Large intestine (tissue), 12 donors: ENCODE measurements around the gene SYT3. TPM values are rescaled to one million over a fixed set of nuclear protein-coding genes. Genes with fewer than 3 reads are reported as not detected.

Experiments used
- DNase-seq, 2 donors: peaks; one replicate each; pipeline versions ENCODE4 v3.0.0 to v3.0.0-alpha.2; 2013
- H3K27ac ChIP-seq: one replicate; pipeline ENCODE4 v1.5.1; 2013; ENCODE audit warnings: low read length
- H3K27me3 ChIP-seq: 2 replicates; pipeline ENCODE4 v1.6.1; 2013; ENCODE audit warnings: low read length; ENCODE audit not compliant: control insufficient read depth, insufficient read depth
- H3K36me3 ChIP-seq: 2 replicates; pipeline ENCODE4 v1.6.1; 2013; ENCODE audit warnings: low read length; ENCODE audit not compliant: control insufficient read depth, insufficient read depth
- H3K4me1 ChIP-seq: one replicate; pipeline ENCODE4 v1.6.1; 2013; ENCODE audit warnings: low read length; ENCODE audit not compliant: control insufficient read depth, insufficient read depth
- H3K4me3 ChIP-seq: one replicate; pipeline ENCODE4 v1.5.1; 2013; ENCODE audit warnings: low read length
- H3K9me3 ChIP-seq: one replicate; pipeline ENCODE4 v1.6.1; 2013; ENCODE audit warnings: mild to moderate bottlenecking, low read depth, low read length, moderate library complexity; ENCODE audit not compliant: control insufficient read depth
- WGBS: methylation state at CpG from one replicate; pipeline ENCODE4 v1.1.5; 2013; ENCODE audit warnings: low lambda C conversion rate; ENCODE audit not compliant: insufficient coverage; 5-methylcytosine and 5-hydroxymethylcytosine counted together
- long read RNA-seq, 11 donors: transcript quantifications; one replicate each; lab custom pipeline, GENCODE V29; 2026
- polyA plus RNA-seq: library from polyadenylated mRNA; unstranded; fragments of 120-200 nt; gene quantifications from one replicate; pipeline ENCODE4 v1.2.1, GENCODE V29; 2013

Gene SYT3, protein sequence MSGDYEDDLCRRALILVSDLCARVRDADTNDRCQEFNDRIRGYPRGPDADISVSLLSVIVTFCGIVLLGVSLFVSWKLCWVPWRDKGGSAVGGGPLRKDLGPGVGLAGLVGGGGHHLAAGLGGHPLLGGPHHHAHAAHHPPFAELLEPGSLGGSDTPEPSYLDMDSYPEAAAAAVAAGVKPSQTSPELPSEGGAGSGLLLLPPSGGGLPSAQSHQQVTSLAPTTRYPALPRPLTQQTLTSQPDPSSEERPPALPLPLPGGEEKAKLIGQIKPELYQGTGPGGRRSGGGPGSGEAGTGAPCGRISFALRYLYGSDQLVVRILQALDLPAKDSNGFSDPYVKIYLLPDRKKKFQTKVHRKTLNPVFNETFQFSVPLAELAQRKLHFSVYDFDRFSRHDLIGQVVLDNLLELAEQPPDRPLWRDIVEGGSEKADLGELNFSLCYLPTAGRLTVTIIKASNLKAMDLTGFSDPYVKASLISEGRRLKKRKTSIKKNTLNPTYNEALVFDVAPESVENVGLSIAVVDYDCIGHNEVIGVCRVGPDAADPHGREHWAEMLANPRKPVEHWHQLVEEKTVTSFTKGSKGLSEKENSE
- polyA plus RNA-seq: 0.93 TPM
- long read RNA-seq, donor 1: 0 reads
- long read RNA-seq, donor 2: 0 reads
- long read RNA-seq, donor 3: 0 reads
- long read RNA-seq, donor 4: 0 reads
- long read RNA-seq, donor 5: 0 reads
- long read RNA-seq, donor 6: 0 reads
- long read RNA-seq, donor 7: 0 reads
- long read RNA-seq, donor 8: 0 reads
- long read RNA-seq, donor 9: 0 reads
- long read RNA-seq, donor 10: 0 reads
- long read RNA-seq, donor 11: 0 reads

DNA sequence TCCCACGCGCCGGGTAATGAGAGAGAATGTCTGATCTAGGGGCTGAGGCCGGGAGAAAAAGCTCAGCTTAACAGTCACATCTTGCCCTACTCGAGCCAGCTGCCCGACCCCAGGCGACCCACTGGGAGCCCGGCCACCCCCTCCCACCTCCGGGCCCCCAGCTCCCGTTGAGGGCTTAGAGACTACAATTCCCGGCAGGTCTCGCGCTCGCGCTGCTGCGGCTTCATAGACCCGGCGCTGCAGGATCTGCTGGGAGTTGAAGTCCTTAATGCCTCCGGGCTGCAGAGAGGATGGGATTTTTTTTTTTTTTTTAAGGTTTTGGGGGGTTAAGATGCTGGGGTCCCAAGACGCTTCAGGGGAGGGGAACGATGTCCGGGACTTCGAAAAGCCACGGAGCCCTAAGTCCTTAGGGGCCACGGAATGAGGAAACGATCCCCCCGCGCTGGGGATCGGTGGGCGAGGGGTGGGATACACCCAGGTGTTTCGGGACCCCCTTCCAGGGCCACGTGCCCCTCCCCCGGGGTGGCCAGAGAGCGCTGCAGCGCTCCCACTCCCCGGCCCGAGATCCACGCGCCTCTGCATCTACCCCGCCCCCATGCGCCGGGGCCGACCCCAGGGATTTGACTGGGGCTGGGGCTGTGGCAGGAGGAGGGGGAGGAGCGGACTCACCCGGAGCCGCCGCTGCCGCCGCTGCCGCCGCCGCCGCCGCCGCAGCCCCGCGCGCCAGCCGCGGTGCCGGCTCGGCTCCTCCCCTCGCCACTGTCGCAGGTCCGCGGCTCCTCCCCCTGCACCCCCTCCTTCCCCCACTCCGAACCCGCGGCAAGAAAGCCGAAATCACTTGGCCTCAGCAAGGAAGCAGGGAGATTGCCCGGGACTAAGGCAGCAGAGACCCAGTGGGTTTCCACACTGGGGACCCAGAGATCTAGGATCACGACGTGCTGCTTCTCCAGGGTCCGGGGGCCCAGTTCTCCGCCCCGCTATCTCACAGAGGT is at the start of gene SYT3:
TSS of gene SYT3 (minus strand) at position 761 of the 992 bp plus-strand sequence. CDS start 2,470 bp downstream, outside the sequence.
- no peak for DNase-seq
- H3K9me3 ChIP-seq: peaks cover 4% of the 10 kb centered on the region
- WGBS: no CpG with 5 or more reads among the region's 76 CpGs
- no peaks in the 10 kb centered on the region for H3K36me3 ChIP-seq
- H3K4me1 ChIP-seq: no peaks in the 10 kb centered on the region
- peaks cover 40% of the 10 kb centered on the region for H3K27me3 ChIP-seq
- no peak within 1 kb of the TSS for H3K27ac ChIP-seq
- H3K4me3 ChIP-seq: peak within 1 kb of the TSS; percentile 27

DNA sequence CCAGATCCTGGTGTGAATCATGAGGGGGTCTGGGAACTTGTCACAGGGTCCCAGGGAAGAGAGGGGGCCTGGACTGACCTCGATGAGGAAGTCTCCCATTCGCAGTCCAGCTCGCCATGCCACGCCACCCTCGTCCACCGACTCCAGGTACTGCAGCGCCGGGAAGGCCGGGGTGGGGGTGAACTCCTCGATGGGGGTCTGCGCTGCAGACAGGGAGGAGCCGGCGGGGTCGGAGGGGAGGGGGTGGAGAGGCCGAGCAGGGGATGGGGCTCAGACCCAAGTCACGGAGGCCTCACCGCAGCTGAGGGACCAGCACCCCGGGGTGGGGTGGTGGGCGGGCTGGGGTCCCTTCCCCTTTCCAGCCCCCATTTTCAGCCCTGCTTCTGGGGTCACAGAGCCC is 49.1 kb upstream of the SYT3 start:
- Histone ChIP-seq H3K4me1 (no peaks in the 10 kb centered on the region), H3K9me3 (no peaks in the 10 kb centered on the region), H3K4me3 (no peak overlapping the region), H3K27me3 (peaks cover 48% of the 10 kb centered on the region), H3K27ac (no peak overlapping the region), H3K36me3 (no peaks in the 10 kb centered on the region)
- whole genome bisulfite sequencing: no CpG with 5 or more reads among the region's 19 CpGs
- DNase-seq: no peak

DNA sequence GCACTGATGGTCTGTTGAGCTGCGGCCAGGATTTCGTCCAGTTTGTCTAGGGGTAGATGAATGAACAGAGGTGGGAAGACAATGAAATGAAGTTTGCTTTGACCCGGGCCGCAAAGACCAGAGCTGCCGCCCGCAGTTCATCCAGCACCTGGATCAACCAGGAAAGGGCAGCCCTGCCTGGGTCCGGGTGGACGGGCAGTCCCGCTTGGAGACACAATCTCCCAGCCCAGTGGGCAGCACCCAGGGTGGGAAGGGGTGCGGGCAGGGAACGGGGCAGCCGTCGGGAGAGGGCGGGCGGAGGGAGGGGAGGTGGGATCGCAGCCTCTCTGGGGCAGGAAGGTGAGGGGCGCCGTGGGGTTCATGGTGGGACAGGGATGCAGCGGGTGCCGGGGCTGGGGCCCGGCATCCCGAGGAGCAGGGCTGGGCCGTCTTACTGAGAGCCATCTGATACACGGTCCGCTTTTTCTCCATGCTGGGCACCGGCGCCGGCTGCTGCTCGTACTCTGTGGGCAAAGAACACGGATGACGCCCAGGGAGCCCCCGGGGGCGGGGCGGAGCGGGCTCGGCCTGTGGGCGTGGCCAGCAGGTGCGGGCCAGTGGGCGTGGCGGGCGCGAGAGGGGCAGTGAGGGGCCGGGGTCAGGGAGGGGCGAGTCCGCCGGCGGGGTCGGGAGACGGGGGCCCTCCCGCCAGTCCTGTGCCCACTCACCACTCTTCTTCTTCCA is 46.8 kb upstream of the SYT3 start:
- Histone ChIP-seq H3K27me3 (peaks cover 41% of the 10 kb centered on the region), H3K27ac (no peak overlapping the region), H3K9me3 (no peaks in the 10 kb centered on the region), H3K36me3 (no peaks in the 10 kb centered on the region), H3K4me1 (no peaks in the 10 kb centered on the region), H3K4me3 (no peak overlapping the region)
- DNase-seq: no peak
- no CpG with 5 or more reads among the region's 50 CpGs for WGBS

DNA sequence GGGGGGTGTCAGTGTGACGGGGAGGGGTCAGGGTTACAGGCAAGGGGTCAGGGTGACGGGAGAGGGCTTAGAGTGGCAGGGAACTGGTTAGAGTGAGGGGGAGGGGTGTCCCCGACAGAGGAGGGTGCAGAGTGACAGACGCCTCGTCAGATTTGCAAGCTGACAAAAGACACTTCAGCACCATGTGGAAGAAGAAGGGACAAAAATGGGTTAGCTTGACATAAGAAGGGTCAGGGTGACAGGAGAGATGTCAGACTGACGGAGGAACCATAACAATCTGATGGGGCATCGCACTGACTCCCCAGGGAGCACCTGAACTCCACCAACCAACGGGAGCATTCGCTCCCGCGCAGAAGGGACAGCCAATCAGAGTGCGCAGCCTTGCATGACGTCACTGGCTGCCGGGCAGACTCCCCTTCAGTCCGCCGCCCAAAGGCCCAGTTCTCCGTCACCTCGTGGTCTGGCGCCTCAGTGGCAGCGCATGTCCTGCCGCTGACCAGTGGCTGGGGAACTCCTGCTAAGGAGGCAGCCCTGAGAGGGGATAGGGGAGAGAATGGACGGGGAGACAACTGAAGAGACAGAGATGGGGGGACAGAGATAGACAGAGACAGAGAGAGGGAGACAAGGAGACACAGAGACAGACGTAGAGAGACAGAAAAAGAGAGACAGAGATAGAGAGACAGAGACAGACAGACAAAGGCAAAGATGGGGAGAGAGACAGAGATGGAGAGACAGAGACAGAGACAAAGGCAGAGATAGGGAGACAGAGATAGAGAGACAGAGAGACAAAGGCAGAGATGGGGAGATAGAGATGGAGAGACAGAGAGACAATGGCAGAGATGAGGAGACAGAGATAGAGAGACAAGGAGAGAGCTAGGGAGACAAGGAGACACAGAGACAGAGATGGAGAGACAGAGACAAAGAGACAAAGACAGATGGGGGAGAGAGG is 39.8 kb upstream of the SYT3 start:
- no peaks in the 10 kb centered on the region for H3K4me1 ChIP-seq
- no peaks in the 10 kb centered on the region for H3K36me3 ChIP-seq
- H3K9me3 ChIP-seq: no peaks in the 10 kb centered on the region
- 53% methylated on average over 3 of the region's 23 CpGs for WGBS
- peak; percentile 44 to 49 for DNase-seq
- H3K27me3 ChIP-seq: peaks cover 20% of the 10 kb centered on the region
- no peak overlapping the region for H3K4me3 ChIP-seq
- H3K27ac ChIP-seq: no peak overlapping the region

DNA sequence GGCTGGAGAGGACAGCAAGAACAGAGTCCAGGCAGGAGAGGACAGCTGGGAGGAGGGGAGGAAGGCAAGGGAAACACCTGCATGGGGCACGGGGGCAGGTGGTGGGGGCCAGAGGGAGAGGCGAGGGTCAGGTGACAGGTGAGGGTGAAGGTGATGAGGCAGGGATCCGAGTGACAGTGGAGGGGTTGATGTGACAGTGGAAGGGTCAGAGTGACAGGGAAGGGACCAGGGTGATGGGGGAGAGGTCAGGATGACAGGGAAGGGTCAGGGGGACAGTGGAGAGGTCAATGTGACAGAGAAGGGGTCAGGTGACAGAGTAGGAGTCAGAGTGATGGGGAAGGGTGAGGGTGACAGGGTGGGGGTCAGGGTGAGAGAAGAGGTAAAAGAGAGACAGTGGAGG is 38.6 kb upstream of the SYT3 start:
- no peaks in the 10 kb centered on the region for H3K36me3 ChIP-seq
- no CpG with 5 or more reads among the region's 3 CpGs for WGBS
- H3K9me3 ChIP-seq: no peaks in the 10 kb centered on the region
- peaks cover 27% of the 10 kb centered on the region for H3K27me3 ChIP-seq
- no peaks in the 10 kb centered on the region for H3K4me1 ChIP-seq
- no peak overlapping the region for H3K27ac ChIP-seq
- DNase-seq: no peak
- H3K4me3 ChIP-seq: no peak overlapping the region

DNA sequence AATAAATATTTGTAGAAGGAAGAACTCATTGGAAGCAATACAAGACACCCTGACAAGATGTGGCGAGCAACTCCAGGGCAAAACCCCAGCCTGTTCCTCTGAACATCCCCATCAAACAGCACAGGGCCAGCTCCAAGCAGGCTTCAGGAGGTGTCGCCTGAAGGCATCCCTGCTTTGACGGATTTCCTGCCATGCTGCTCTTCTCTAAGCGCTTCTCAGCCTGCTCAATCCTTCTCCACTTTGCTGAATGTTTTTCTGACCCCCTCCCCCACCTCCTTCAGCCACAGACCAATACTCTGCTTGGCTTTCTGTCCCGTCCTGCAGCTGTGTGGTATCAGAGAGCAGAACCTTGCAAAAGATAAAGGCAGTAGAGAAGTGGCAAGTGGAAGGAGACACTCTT is 38.0 kb upstream of the SYT3 start:
- Histone ChIP-seq H3K9me3 (no peaks in the 10 kb centered on the region), H3K4me1 (no peaks in the 10 kb centered on the region), H3K36me3 (no peaks in the 10 kb centered on the region), H3K27ac (no peak overlapping the region), H3K27me3 (peaks cover 34% of the 10 kb centered on the region), H3K4me3 (no peak overlapping the region)
- DNase-seq: no peak
- WGBS: no CpG with 5 or more reads among the region's 5 CpGs

DNA sequence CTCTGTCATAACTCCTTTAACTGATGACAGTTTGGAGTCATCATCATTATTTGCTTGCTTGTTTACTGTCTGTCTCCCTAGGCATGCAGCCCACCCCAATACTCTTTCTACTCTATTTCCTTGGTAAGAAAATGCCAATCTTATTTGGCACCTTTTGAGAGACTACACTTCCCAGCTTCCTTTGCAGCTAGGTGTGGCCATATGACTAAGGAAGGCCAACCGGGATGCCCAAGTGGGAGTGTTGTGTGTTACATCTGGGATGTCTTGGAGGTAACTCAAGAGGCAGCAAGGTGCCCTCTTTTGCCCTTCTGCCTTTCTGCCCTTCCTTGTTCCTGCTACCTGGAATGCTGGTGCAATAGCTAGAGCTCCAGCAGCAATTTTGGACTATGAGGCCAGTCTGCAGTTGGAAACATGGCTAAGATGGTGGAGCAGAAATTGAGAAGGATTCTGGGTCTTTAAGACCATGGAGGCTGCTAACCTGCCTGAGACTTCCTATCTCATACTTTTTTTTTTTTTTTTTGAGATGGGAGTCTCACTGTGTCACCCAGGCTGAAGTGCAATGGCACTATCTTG is 37.0 kb upstream of the SYT3 start:
- DNase-seq: no peak
- peaks cover 40% of the 10 kb centered on the region for H3K27me3 ChIP-seq
- no peaks in the 10 kb centered on the region for H3K9me3 ChIP-seq
- no peak overlapping the region for H3K4me3 ChIP-seq
- H3K4me1 ChIP-seq: no peaks in the 10 kb centered on the region
- no CpG with 5 or more reads among the region's 1 CpG for WGBS
- H3K27ac ChIP-seq: no peak overlapping the region
- no peaks in the 10 kb centered on the region for H3K36me3 ChIP-seq

DNA sequence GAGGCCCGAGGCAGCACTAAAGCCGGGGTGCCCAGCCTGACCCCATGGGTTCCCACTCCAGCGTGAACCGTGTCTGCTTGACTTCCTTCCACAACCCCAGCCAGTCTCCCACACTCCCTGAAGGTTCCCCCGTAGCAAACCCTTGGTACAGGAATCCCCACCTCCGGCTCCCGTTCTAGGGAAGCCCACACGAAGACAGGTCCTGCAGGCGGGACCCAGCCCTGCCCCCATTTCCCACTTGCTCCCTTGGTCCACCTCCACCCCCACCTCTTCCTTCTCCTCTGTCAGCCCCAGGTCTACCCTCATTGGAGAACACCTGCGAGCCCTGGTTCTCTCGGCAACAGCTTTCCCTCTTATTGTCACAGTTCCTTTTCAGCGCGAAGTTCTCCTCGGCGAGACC is 33.4 kb upstream of the SYT3 start:
- 22% methylated on average over 3 of the region's 15 CpGs for WGBS
- Histone ChIP-seq H3K4me3 (no peak overlapping the region), H3K36me3 (no peaks in the 10 kb centered on the region), H3K27me3 (peaks cover 51% of the 10 kb centered on the region), H3K4me1 (peaks cover 4% of the 10 kb centered on the region), H3K27ac (no peak overlapping the region), H3K9me3 (no peaks in the 10 kb centered on the region)
- DNase-seq: no peak

DNA sequence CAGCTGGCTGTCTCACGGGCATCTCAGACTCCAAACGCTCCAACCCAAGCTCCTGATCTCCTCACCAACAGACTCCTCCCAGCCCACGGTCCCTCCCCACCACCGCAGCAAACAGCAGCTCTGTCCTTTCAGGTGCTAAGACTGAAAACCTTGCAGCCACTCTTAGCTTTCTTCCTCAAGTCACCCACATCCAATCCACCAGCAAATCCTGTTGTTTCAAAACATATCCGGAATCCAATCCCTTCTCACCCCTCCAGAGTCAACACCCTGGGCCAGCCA is 30.4 kb upstream of the SYT3 start:
- peaks cover 4% of the 10 kb centered on the region for H3K4me1 ChIP-seq
- peaks cover 10% of the 10 kb centered on the region for H3K9me3 ChIP-seq
- no peak overlapping the region for H3K27ac ChIP-seq
- H3K4me3 ChIP-seq: no peak overlapping the region
- no peaks in the 10 kb centered on the region for H3K36me3 ChIP-seq
- no CpG with 5 or more reads among the region's 5 CpGs for WGBS
- no peak for DNase-seq
- H3K27me3 ChIP-seq: peaks cover 71% of the 10 kb centered on the region
